Activated CD4-positive, alpha-beta T cell treated with anti-CD3 and anti-CD28 coated beads for 36 hours (primary cell): ENCODE measurements around the gene KPNA6. TPM values are rescaled to one million over a fixed set of nuclear protein-coding genes. Genes with fewer than 3 reads are reported as not detected.
A peak's percentile ranks its signal among the peaks of the same experiment; 100 is the strongest.

Experiments
- ATAC-seq: fragments of 200-7000 bp; cut with Tn5 transposase; one replicate; pipeline ENCODE4 v1.10.0; 2021; ENCODE audit warnings: mild to moderate bottlenecking, moderate library complexity
- CTCF ChIA-PET: fragments of 350-600 bp; sonication (Branson Sonifier 250); formaldehyde crosslinking; loops from one replicate; lab custom pipeline; 2021; ENCODE audit warnings: antibody characterized with exemption; lab: Charles Lee
- POLR2A ChIA-PET: fragments of 350-600 bp; sonication (Branson Sonifier 250); formaldehyde crosslinking; loops from one replicate; lab custom pipeline; 2021; ENCODE audit warnings: antibody characterized with exemption, inconsistent platforms; lab: Charles Lee
- DNase-seq: peaks from one replicate; pipeline ENCODE4 v3.0.0-alpha.2; 2020
- H3K27ac Mint-ChIP-seq: one replicate; pipeline ENCODE4 v1.8.0; 2021; ENCODE audit warnings: mixed read lengths
- H3K27me3 Mint-ChIP-seq: one replicate; pipeline ENCODE4 v1.8.0; 2021; ENCODE audit warnings: mixed read lengths
- H3K36me3 Mint-ChIP-seq: one replicate; pipeline ENCODE4 v1.8.0; 2021; ENCODE audit warnings: low read depth, mixed read lengths
- H3K4me1 Mint-ChIP-seq: one replicate; pipeline ENCODE4 v1.8.0; 2021; ENCODE audit warnings: mixed read lengths
- H3K4me3 Mint-ChIP-seq: one replicate; pipeline ENCODE4 v1.8.0; 2021; ENCODE audit warnings: mild to moderate bottlenecking, moderate library complexity, mixed read lengths
- H3K9me3 Mint-ChIP-seq: one replicate; pipeline ENCODE4 v1.8.0; 2021; ENCODE audit warnings: low read depth, mixed read lengths
- intact Hi-C, 2 experiments: fragments of 100-400 bp; cut with DNase I in 1 of 2; cut with micrococcal nuclease in 1 of 2; formaldehyde crosslinking; loops; one replicate each; pipeline versions ENCODE4 v1.14.2 to v1.15.1; 2022 to 2024; cut with DNase I, micrococcal nuclease
- total RNA-seq, 2 experiments: library from RNA; stranded (reverse); gene quantifications; one replicate each; pipeline ENCODE4 v1.2.3, GENCODE V29; 2021

KPNA6 gene
- total RNA-seq, 2 experiments from 2014 or later = 70.0 to 78.3 TPM

DNA sequence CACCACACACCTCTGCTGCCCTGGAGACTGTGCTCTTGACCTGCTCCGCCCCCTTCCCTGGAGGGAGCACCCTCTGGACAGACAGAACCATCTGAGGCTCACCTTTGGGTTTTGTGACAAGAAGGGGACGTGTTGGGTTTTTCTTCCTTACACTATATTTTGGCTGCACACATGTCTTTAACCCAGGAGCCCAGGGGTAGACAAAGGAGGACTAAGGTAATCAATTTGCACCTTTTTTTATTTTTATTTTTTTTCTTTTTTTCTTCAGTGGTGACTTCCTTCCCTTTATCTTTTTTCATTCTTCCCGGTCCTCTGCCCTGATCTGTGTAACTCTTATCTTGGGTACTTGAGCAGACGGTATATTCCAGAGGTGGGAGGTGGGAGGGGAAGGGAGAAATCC, 63.1 kb downstream of the KPNA6 start:
- ChIA-PET POLR2A (no interaction called here), CTCF (interaction anchor here (0.7 kb wide), 1 partner anchor 30 kb away, joined by 3 read pairs; no protein-coding TSS in a partner anchor)
- ATAC-seq = no peak
- intact Hi-C loops = no loop called here
- no peak overlapping the region for H3K4me3 Mint-ChIP-seq
- peaks cover 9% of the 10 kb centered on the region for H3K4me1 Mint-ChIP-seq
- no peak for DNase-seq
- no peaks in the 10 kb centered on the region for H3K9me3 Mint-ChIP-seq
- peaks cover 44% of the 10 kb centered on the region for H3K36me3 Mint-ChIP-seq
- H3K27me3 Mint-ChIP-seq = no peaks in the 10 kb centered on the region
- no peak overlapping the region for H3K27ac Mint-ChIP-seq

GRCh38 chr1:32172621-32173245, 64.9 kb downstream of the KPNA6 start:
- Mint-ChIP-seq H3K27ac (no peak overlapping the region), H3K9me3 (no peaks in the 10 kb centered on the region), H3K36me3 (peaks cover 33% of the 10 kb centered on the region), H3K4me3 (no peak overlapping the region), H3K27me3 (no peaks in the 10 kb centered on the region), H3K4me1 (peaks cover 9% of the 10 kb centered on the region)
- intact Hi-C loops = no loop called here
- DNase-seq = no peak
- ATAC-seq = no peak
- ChIA-PET CTCF (no interaction called here), POLR2A (no interaction called here)

DNA sequence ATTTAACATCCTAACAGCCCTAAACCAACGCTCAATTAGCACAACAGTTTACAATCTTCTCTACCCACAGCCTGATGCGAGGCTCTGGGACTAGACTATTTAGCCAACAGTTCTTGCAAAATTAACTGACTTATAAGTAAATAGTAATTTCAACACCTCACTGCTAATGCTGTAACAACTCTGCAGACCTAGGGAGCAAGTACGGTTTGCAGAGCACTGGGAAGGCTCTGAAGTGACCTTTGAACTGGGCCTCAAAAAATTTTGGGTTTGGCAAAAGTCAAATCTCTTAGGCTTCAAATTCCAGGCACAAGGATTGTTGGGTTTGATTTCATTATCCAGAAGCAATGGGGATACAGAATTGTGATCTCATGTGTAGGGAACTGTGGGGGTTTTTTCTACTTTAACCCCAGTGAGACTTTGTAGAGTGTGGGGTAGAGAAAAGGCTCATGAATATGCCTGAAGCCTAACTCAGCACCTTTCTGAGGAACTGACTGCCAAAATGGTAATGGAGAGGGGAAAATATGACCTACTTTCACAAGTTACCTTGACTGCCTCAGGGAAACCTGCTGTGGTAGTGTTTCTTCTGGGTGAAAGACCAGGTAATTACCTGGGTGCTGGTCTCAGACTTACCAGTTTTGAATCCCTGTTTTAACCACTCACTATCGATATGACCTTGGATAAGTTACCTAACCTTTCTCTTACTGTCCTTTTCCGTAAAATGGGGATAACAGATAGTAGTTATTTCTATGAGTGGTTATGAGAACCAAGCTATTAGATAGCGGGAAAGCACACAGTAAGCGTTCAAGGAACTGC, 70.7 kb downstream of the KPNA6 start:
- H3K36me3 Mint-ChIP-seq = peaks cover 30% of the 10 kb centered on the region
- peak overlapping the region; percentile 86 for H3K4me3 Mint-ChIP-seq
- ChIA-PET CTCF (interaction anchor here (0.5 to 2.1 kb wide), 8 partner anchors 15 to 417 kb away, joined by 3 to 16 read pairs (median 4); partner anchors contain the start of gene KPNA6), POLR2A (interaction anchor here (0.7 to 1.6 kb wide), 8 partner anchors 11 to 458 kb away, joined by 3 to 7 read pairs (median 4); partner anchors contain the start of genes BSDC1, HDAC1, KHDRBS1 and KPNA6)
- ATAC-seq (no peak), DNase-seq (no peak)
- no peaks in the 10 kb centered on the region for H3K27me3 Mint-ChIP-seq
- peaks cover 35% of the 10 kb centered on the region for H3K4me1 Mint-ChIP-seq
- peak overlapping the region; percentile 98 for H3K27ac Mint-ChIP-seq
- intact Hi-C loops = loop anchor here (1.0 to 2.0 kb wide), 13 partner anchors 22 to 639 kb away; partner anchors contain the start of genes KPNA6 (in 2 of the 2), BSDC1 (in 1 of the 2), CCDC28B (in 1 of the 2) and EIF3I (in 1 of the 2)
- no peaks in the 10 kb centered on the region for H3K9me3 Mint-ChIP-seq

GRCh38 chr1:32179193-32179442, 71.3 kb downstream of the KPNA6 start:
- DNase-seq (no peak), ATAC-seq (no peak)
- CTCF ChIA-PET = interaction anchor here (0.5 to 2.1 kb wide), 8 partner anchors 14 to 418 kb away, joined by 3 to 16 read pairs (median 4); partner anchors contain the start of gene KPNA6
- peaks cover 34% of the 10 kb centered on the region for H3K36me3 Mint-ChIP-seq
- intact Hi-C loops = loop anchor here (1.0 to 2.0 kb wide), 13 partner anchors 21 to 638 kb away; partner anchors contain the start of genes KPNA6 (in 2 of the 2), BSDC1 (in 1 of the 2), CCDC28B (in 1 of the 2) and EIF3I (in 1 of the 2)
- peaks cover 39% of the 10 kb centered on the region for H3K4me1 Mint-ChIP-seq
- no peaks in the 10 kb centered on the region for H3K27me3 Mint-ChIP-seq
- no peaks in the 10 kb centered on the region for H3K9me3 Mint-ChIP-seq
- H3K27ac Mint-ChIP-seq = peak overlapping the region; percentile 98
- POLR2A ChIA-PET = interaction anchor here (0.5 to 1.6 kb wide), 9 partner anchors 11 to 458 kb away, joined by 3 to 7 read pairs (median 3); partner anchors contain the start of genes BSDC1, HDAC1, KHDRBS1 and KPNA6
- peak overlapping the region; percentile 86 for H3K4me3 Mint-ChIP-seq

DNA sequence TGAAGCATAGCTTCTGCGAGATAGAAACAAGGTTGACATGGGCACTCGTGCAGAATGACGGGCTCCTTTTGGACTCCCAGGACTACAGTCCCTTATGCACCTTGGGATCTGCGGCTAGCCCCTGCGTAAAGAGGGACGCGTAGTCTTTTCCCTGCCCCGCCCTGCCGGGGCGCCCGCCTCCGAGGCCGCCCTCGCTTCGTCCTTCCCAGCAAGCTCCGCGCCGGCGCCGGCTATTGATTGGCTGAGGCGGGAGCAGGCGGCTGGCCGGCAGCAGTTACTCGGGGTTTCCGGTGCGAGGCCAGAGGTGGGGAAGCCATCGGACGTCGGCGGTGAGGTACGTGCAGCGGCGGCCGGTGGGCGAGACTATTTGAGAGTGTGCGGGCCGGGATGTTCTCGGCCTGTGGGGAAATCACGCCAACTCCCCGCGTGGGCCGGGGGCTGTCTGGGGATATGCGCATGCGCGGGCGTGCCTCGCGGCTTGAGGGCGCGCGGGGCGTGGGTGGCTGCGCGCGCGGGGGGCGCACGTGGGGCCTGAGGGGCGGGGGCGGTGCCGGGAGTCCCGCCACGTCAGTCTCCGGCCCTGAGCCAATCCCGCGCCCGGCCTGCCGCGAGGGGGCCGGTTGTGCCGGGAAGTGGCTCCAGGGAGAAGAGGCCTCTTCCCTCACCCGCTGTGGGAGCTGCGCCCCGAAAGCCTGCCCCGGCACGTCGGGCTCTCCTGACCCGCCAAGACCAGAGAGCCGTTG, 71.8 kb downstream of the KPNA6 start, which contains the start of gene TXLNA:
Gene TXLNA, plus strand, starts transcription at position 233 of the 743 bp plus-strand sequence. CDS start 671 bp downstream, outside the sequence.
- H3K36me3 Mint-ChIP-seq = peaks cover 39% of the 10 kb centered on the region
- peaks cover 44% of the 10 kb centered on the region for H3K4me1 Mint-ChIP-seq
- no peaks in the 10 kb centered on the region for H3K27me3 Mint-ChIP-seq
- H3K27ac Mint-ChIP-seq = peak within 1 kb of the TSS; percentile 98
- no peaks in the 10 kb centered on the region for H3K9me3 Mint-ChIP-seq
- ATAC-seq (peak; percentile 93), DNase-seq (peak; percentile 96)
- ChIA-PET CTCF (interaction anchor here (0.5 to 2.1 kb wide), 10 partner anchors 14 to 639 kb away, joined by 3 to 16 read pairs (median 4); partner anchors contain the start of genes KPNA6 and MARCKSL1), POLR2A (interaction anchor here (0.5 to 2.2 kb wide), 12 partner anchors 12 to 457 kb away, joined by 3 to 7 read pairs (median 3); partner anchors contain the start of genes BSDC1, CCDC28B, HDAC1 and KHDRBS1)
- intact Hi-C loops = loop anchor here (1.0 to 2.0 kb wide), 16 partner anchors 21 to 638 kb away; partner anchors contain the start of genes CCDC28B (in 2 of the 2), KPNA6 (in 2 of the 2), BSDC1 (in 1 of the 2) and EIF3I (in 1 of the 2)
- peak within 1 kb of the TSS; percentile 86 for H3K4me3 Mint-ChIP-seq

DNA sequence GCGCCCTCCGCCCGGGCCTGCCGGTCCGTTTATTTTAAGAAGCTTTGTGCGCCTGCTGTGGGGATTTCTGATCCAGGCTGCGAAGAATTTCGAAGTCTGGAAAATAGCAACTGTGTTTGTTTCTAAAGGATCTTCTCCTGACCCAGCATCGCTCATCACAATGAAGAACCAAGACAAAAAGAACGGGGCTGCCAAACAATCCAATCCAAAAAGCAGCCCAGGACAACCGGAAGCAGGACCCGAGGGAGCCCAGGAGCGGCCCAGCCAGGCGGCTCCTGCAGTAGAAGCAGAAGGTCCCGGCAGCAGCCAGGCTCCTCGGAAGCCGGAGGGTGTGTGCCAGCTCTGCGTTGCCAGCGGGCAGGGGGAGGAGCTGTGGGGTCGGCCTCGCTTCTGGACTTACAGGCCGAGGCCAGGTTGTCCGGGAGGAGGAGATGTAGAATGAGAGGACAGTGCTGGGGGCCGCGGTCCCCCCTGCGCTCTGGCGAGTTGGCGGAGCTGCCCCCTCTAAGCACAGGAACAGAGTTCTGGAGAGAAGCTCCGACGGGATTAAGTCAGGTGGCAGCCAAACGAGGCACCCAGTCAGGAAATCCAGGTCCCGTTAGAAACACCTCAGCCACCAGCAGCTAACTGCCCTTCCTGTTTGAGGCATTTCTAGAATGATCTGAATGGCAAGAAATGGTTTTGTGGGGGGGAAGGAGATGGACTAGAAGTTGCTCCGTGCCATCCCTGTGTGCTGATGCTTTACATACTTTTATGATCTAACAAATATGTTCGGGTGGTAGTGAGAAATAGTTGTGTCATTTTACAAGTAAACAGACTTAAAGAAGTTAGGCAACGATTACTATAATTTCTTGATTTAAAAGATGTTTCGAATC, 72.6 kb downstream of the KPNA6 start:
- Mint-ChIP-seq H3K36me3 (peaks cover 44% of the 10 kb centered on the region), H3K9me3 (no peaks in the 10 kb centered on the region), H3K27me3 (no peaks in the 10 kb centered on the region), H3K4me1 (peaks cover 50% of the 10 kb centered on the region), H3K4me3 (peak overlapping the region; percentile 86), H3K27ac (peak overlapping the region; percentile 96)
- peak; percentile 13 for ATAC-seq
- ChIA-PET POLR2A (interaction anchor here (0.5 to 2.2 kb wide), 7 partner anchors 20 to 205 kb away, joined by 3 to 7 read pairs (median 3); partner anchors contain the start of genes CCDC28B, KPNA6, MARCKSL1 and TMEM39B), CTCF (interaction anchor here (0.5 to 2.1 kb wide), 10 partner anchors 13 to 638 kb away, joined by 3 to 16 read pairs (median 3); partner anchors contain the start of genes KPNA6 and MARCKSL1)
- DNase-seq = peak; percentile 64
- intact Hi-C loops = loop anchor here (1.0 to 2.0 kb wide), 3 partner anchors 20 to 108 kb away; partner anchors contain the start of genes CCDC28B (in 1 of the 2) and TMEM39B (in 1 of the 2)

- peaks cover 55% of the 10 kb centered on the region for H3K4me1 Mint-ChIP-seq
- intact Hi-C loops = loop anchor here (2.0 kb wide), 2 partner anchors 20 to 68 kb away; partner anchors contain the start of gene CCDC28B (in 1 of the 2)
- peak overlapping the region; percentile 96 for H3K27ac Mint-ChIP-seq
- ChIA-PET POLR2A (interaction anchor here (0.5 to 2.2 kb wide), 4 partner anchors 19 to 108 kb away, joined by 3 to 7 read pairs (median 4); partner anchors contain the start of genes CCDC28B, KPNA6 and TMEM39B), CTCF (interaction anchor here (0.5 to 2.1 kb wide), 8 partner anchors 14 to 218 kb away, joined by 3 to 16 read pairs (median 4); partner anchors contain the start of gene KPNA6)
- peak overlapping the region; percentile 86 for H3K4me3 Mint-ChIP-seq
- ATAC-seq = no peak
- no peak for DNase-seq
- H3K27me3 Mint-ChIP-seq = no peaks in the 10 kb centered on the region
- peaks cover 48% of the 10 kb centered on the region for H3K36me3 Mint-ChIP-seq
- H3K9me3 Mint-ChIP-seq = no peaks in the 10 kb centered on the region
Observed at GRCh38 chr1:32181065-32181464, 73.2 kb downstream of the KPNA6 start.

DNA sequence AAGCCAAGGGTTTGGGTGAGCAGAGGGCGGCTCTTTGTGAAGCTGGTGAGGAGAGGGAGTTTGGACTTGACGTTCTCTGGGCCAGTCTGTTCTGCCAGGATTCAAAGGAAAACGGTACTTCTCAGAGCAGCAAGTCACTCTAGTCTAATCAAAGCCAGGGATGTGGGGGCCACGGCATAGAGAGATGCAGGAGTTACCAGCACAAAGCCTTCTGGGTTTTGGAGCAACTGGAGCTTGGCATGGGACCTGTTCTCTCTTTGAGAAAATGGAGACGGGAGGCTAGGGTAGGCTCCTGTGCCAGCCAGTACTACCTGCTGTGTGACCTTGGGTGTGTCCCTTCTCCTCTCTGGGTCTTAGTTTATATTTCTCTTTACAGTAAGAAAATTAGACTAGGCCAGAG, 73.7 kb downstream of the KPNA6 start:
- ATAC-seq (no peak), DNase-seq (no peak)
- intact Hi-C loops = loop anchor here (2.0 kb wide), 2 partner anchors 19 to 67 kb away; partner anchors contain the start of gene CCDC28B (in 1 of the 2)
- peaks cover 52% of the 10 kb centered on the region for H3K36me3 Mint-ChIP-seq
- H3K27ac Mint-ChIP-seq = peak overlapping the region; percentile 96
- CTCF ChIA-PET = interaction anchor here (0.7 to 1.1 kb wide), 3 partner anchors 14 to 67 kb away, joined by 3 to 5 read pairs (median 4); no protein-coding TSS in a partner anchor
- peaks cover 60% of the 10 kb centered on the region for H3K4me1 Mint-ChIP-seq
- peak overlapping the region; percentile 86 for H3K4me3 Mint-ChIP-seq
- POLR2A ChIA-PET = interaction anchor here (0.6 to 2.2 kb wide), 4 partner anchors 19 to 73 kb away, joined by 4 to 7 read pairs (median 4); partner anchors contain the start of genes CCDC28B and KPNA6
- no peaks in the 10 kb centered on the region for H3K27me3 Mint-ChIP-seq
- no peaks in the 10 kb centered on the region for H3K9me3 Mint-ChIP-seq

- H3K4me1 Mint-ChIP-seq = peaks cover 61% of the 10 kb centered on the region
- ChIA-PET POLR2A (interaction anchor here (0.6 to 1.3 kb wide), 3 partner anchors 57 to 185 kb away, joined by 3 to 4 read pairs (median 4); no protein-coding TSS in a partner anchor), CTCF (interaction anchor here (0.7 to 1.1 kb wide), 3 partner anchors 13 to 218 kb away, joined by 4 to 5 read pairs (median 4); no protein-coding TSS in a partner anchor)
- H3K27me3 Mint-ChIP-seq = no peaks in the 10 kb centered on the region
- peak overlapping the region; percentile 86 for H3K4me3 Mint-ChIP-seq
- H3K36me3 Mint-ChIP-seq = peaks cover 54% of the 10 kb centered on the region
- ATAC-seq (no peak), DNase-seq (no peak)
- peak overlapping the region; percentile 59 for H3K27ac Mint-ChIP-seq
- no peaks in the 10 kb centered on the region for H3K9me3 Mint-ChIP-seq
- intact Hi-C loops = no loop called here
Observed at GRCh38 chr1:32182060-32182459, 74.2 kb downstream of the KPNA6 start.
